HepG2 (cell line): ENCODE data around the gene CYSRT1. TPM values are rescaled to one million over a fixed set of nuclear protein-coding genes. Genes with fewer than 3 reads are reported as not detected.

ENCODE experiments used
- BATF2 ChIP-seq: sonication (generic); formaldehyde crosslinking; IDR thresholded peaks from 2 replicates; pipeline ENCODE4 v1.8.0; 2022; ENCODE audit warnings: mild to moderate bottlenecking, missing genetic modification reagents, moderate library complexity
- CREB3 ChIP-seq: sonication (generic); formaldehyde crosslinking; IDR thresholded peaks from 2 replicates; pipeline ENCODE4 v1.5.0; 2020; ENCODE audit warnings: missing genetic modification reagents
- GLMP ChIP-seq: sonication (generic); formaldehyde crosslinking; IDR thresholded peaks from 2 replicates; pipeline ENCODE4 v1.9.0; 2021; ENCODE audit warnings: missing genetic modification reagents, mild to moderate bottlenecking, borderline replicate concordance
- HBP1 ChIP-seq: IDR thresholded peaks from 2 replicates; pipeline ENCODE4 v1.6.1; 2016; ENCODE audit warnings: low read depth, control low read depth
- HOXD1 ChIP-seq: sonication (generic); formaldehyde crosslinking; IDR thresholded peaks from 2 replicates; pipeline ENCODE4 v1.5.0; 2020; ENCODE audit warnings: missing genetic modification reagents
- ISL2 ChIP-seq: sonication (generic); formaldehyde crosslinking; IDR thresholded peaks from 2 replicates; pipeline ENCODE4 v1.5.0; 2020; ENCODE audit warnings: missing genetic modification reagents
- MAF1 ChIP-seq: sonication (generic); formaldehyde crosslinking; IDR thresholded peaks from 2 replicates; pipeline ENCODE4 v1.5.0; 2020; ENCODE audit warnings: missing genetic modification reagents, borderline replicate concordance
- MAZ ChIP-seq, 2 experiments: sonication (generic) in 1 of 2; formaldehyde crosslinking in 1 of 2; IDR thresholded peaks; 2 replicates each; pipeline versions ENCODE4 v1.5.0 to v1.6.1; 2012 to 2020; ENCODE audit warnings: low read depth in 2 of 2, mild to moderate bottlenecking in 2 of 2, borderline replicate concordance in 1 of 2, improper control_type of control experiment in 1 of 2, low read length in 1 of 2, missing genetic modification reagents in 1 of 2, moderate library complexity in 1 of 2
- NFATC3 ChIP-seq: sonication (generic); formaldehyde crosslinking; IDR thresholded peaks from 2 replicates; pipeline ENCODE4 v1.5.1; 2020; ENCODE audit warnings: mild to moderate bottlenecking, missing genetic modification reagents
- NR2C2 ChIP-seq: sonication (generic); formaldehyde crosslinking; IDR thresholded peaks from 2 replicates; pipeline ENCODE4 v1.4.0; 2020; ENCODE audit warnings: missing genetic modification reagents, mild to moderate bottlenecking, moderate library complexity, borderline replicate concordance
- RFX3 ChIP-seq: IDR thresholded peaks from 2 replicates; pipeline ENCODE4 v1.6.1; 2016; ENCODE audit warnings: missing biosample characterization, missing genetic modification reagents
- TFDP2 ChIP-seq: sonication (generic); formaldehyde crosslinking; IDR thresholded peaks from 2 replicates; pipeline ENCODE4 v1.4.0; 2020; ENCODE audit warnings: missing genetic modification reagents
- ZNF253 ChIP-seq: sonication (generic); formaldehyde crosslinking; IDR thresholded peaks from 2 replicates; pipeline ENCODE4 v1.8.0; 2022; ENCODE audit warnings: mild to moderate bottlenecking, missing genetic modification reagents, borderline replicate concordance
- ZNF276 ChIP-seq: sonication (generic); formaldehyde crosslinking; IDR thresholded peaks from 2 replicates; pipeline ENCODE4 v1.4.0; 2020; ENCODE audit warnings: mild to moderate bottlenecking, low read depth, missing genetic modification reagents
- ZNF296 ChIP-seq: sonication (generic); formaldehyde crosslinking; conservative IDR thresholded peaks from 2 replicates; pipeline ENCODE4 v1.5.0; 2020; ENCODE audit warnings: mild to moderate bottlenecking, missing genetic modification reagents
- ZNF574 ChIP-seq: sonication (generic); formaldehyde crosslinking; IDR thresholded peaks from 2 replicates; pipeline ENCODE4 v1.4.0; 2020; ENCODE audit warnings: missing genetic modification reagents
- ZNF878 ChIP-seq: sonication (generic); formaldehyde crosslinking; IDR thresholded peaks from 2 replicates; pipeline ENCODE4 v1.8.1; 2023; ENCODE audit warnings: mild to moderate bottlenecking, missing genetic modification reagents, moderate library complexity
- polyA plus RNA-seq, 8 experiments: library from polyadenylated mRNA; depleted of rRNA in 3 of 8; stranded (reverse) in 7 of 8; unstranded in 1 of 8; fragments of >200 nt; fragmentation: Illumina TruSeq in 4 of 8; extraction: Trizol in 4 of 8; gene quantifications; 2 replicates each; pipeline versions ENCODE4 v1.2.1 to v1.2.3, GENCODE V29; 2011 to 2016; ENCODE audit warnings: low read depth in 4 of 8, missing spikeins in 1 of 8, mixed read lengths in 1 of 8; ENCODE audit not compliant: insufficient read depth in 1 of 8
- total RNA-seq, 5 experiments: library from RNA; depleted of rRNA; stranded (reverse); fragments of >200 nt; fragmentation: Illumina TruSeq; extraction: Trizol; gene quantifications; 2 replicates each; pipeline ENCODE4 v1.2.3, GENCODE V29; 2016; ENCODE audit warnings: low read depth in 1 of 5

The CYSRT1 gene
- total and polyA plus RNA-seq, 2 of the 13 experiments (the other 11 are each of a cell fraction or from before 2014, with no cell fraction given), result 1.5 to 2.1 TPM

GRCh38 chr9:137188490-137189296 is 36.3 kb upstream of the CYSRT1 start, which contains the start of the genes ANAPC2 and SSNA1 (continued):
- TF ChIP-seq MAF1 (CRISPR knock-in tag), result peak; percentile 63; the same call in 1 of the 2 replicates
- TF ChIP-seq ZNF574 (CRISPR knock-in tag), result peak; percentile 95
- peak; percentile 79 for TF ChIP-seq TFDP2 (CRISPR knock-in tag)
- peak; percentile 41; the same call in 1 of the 2 replicates for TF ChIP-seq HOXD1 (CRISPR knock-in tag)
- TF ChIP-seq ZNF878 (CRISPR knock-in tag), result no peak
- TF ChIP-seq ZNF296 (CRISPR knock-in tag), result no peak
- TF ChIP-seq MAZ (IDR thresholded peaks at IDR 0.05; ENCODE audit: borderline replicate concordance, low read depth, low read length), result no peak; the same call in 1 of the 2 replicates
- TF ChIP-seq MAZ (CRISPR knock-in tag; IDR thresholded peaks at IDR 0.05; ENCODE audit: low read depth), result peak; percentile 85
- 0 out of 2 replicates have a peak, but pooled peaks have one; percentile 7 for TF ChIP-seq NFATC3 (CRISPR knock-in tag)
- TF ChIP-seq CREB3 (CRISPR knock-in tag), result 0 out of 2 replicates have a peak, but pooled peaks have one; percentile 18
- 0 out of 2 replicates have a peak, but pooled peaks have one; percentile 50 for TF ChIP-seq BATF2 (CRISPR knock-in tag)
- TF ChIP-seq RFX3 (CRISPR knock-in tag), result no peak
- TF ChIP-seq HBP1 (CRISPR knock-in tag), result peak; percentile 97
- TF ChIP-seq NR2C2, result peak; percentile 80
- TF ChIP-seq ZNF276 (CRISPR knock-in tag), result no peak
- no peak for TF ChIP-seq GLMP
- peak; percentile 77; the same call in 1 of the 2 replicates for TF ChIP-seq ISL2
- TF ChIP-seq ZNF253 (CRISPR knock-in tag), result no peak
